ENCODE data around the gene OSBPL7.

OSBPL7 gene

GRCh38 chr17:47857551-47858455 lies 36.2 kb upstream of the OSBPL7 start:
- Histone ChIP-seq H3K79me2 (ENCODE audit: low read length) (no peaks in the 10 kb centered on the region), H2AFZ (ENCODE audit: low read length) (no peak overlapping the region), H3K9me3 (replicated peaks; ENCODE audit: insufficient read depth, low read length) (no peaks in the 10 kb centered on the region), H3K4me3 (ENCODE audit: low read length) (no peak overlapping the region), H3K4me2 (ENCODE audit: low read depth, low read length) (no peak overlapping the region), H4K20me1 (ENCODE audit: insufficient read depth, low read length) (no peaks in the 10 kb centered on the region), H3K4me1 (ENCODE audit: low read length) (no peaks in the 10 kb centered on the region), H3K27ac (ENCODE audit: low read length) (no peak overlapping the region), H3K9ac (ENCODE audit: low read length) (no peak overlapping the region), H3K9me2 (replicated peaks; ENCODE audit: insufficient read depth, low read length) (no peaks in the 10 kb centered on the region), H3K36me3 (replicated peaks; ENCODE audit: insufficient read depth, low read length) (no peaks in the 10 kb centered on the region), H3K27me3 (replicated peaks; ENCODE audit: insufficient read depth, low read length) (peaks cover 87% of the 10 kb centered on the region), H3F3A (ENCODE audit: insufficient read depth, low read length) (no peaks in the 10 kb centered on the region)
- DNase-seq = no peak
- TF ChIP-seq EZH2 (optimal IDR thresholded peaks at IDR 0.05; ENCODE audit: low read depth, low read length) (no peak), CTCF (IDR thresholded peaks at IDR 0.05; ENCODE audit: low read length) (no peak), EZH2phosphoT487 (IDR thresholded peaks at IDR 0.05; ENCODE audit: low read length) (no peak)

GRCh38 chr17:47856830-47857229 lies 35.2 kb upstream of the OSBPL7 start:
- H4K20me1 ChIP-seq (ENCODE audit: insufficient read depth, low read length) = no peaks in the 10 kb centered on the region
- H3K36me3 ChIP-seq (replicated peaks; ENCODE audit: insufficient read depth, low read length) = no peaks in the 10 kb centered on the region
- H3K9me2 ChIP-seq (replicated peaks; ENCODE audit: insufficient read depth, low read length) = no peaks in the 10 kb centered on the region
- DNase-seq = no peak
- no peak overlapping the region for H2AFZ ChIP-seq (ENCODE audit: low read length)
- H3K27me3 ChIP-seq (replicated peaks; ENCODE audit: insufficient read depth, low read length) = peaks cover 92% of the 10 kb centered on the region
- TF ChIP-seq EZH2 (optimal IDR thresholded peaks at IDR 0.05; ENCODE audit: low read depth, low read length) (no peak), CTCF (IDR thresholded peaks at IDR 0.05; ENCODE audit: low read length) (no peak), EZH2phosphoT487 (IDR thresholded peaks at IDR 0.05; ENCODE audit: low read length) (no peak)
- no peak overlapping the region for H3K27ac ChIP-seq (ENCODE audit: low read length)
- H3K4me3 ChIP-seq (ENCODE audit: low read length) = no peak overlapping the region
- H3K9me3 ChIP-seq (replicated peaks; ENCODE audit: insufficient read depth, low read length) = no peaks in the 10 kb centered on the region
- H3K4me2 ChIP-seq (ENCODE audit: low read depth, low read length) = no peak overlapping the region
- H3K4me1 ChIP-seq (ENCODE audit: low read length) = no peaks in the 10 kb centered on the region
- H3K79me2 ChIP-seq (ENCODE audit: low read length) = no peaks in the 10 kb centered on the region
- no peaks in the 10 kb centered on the region for H3F3A ChIP-seq (ENCODE audit: insufficient read depth, low read length)
- H3K9ac ChIP-seq (ENCODE audit: low read length) = no peak overlapping the region

GRCh38 chr17:47855737-47856136 lies 34.1 kb upstream of the OSBPL7 start:
- no peak for DNase-seq
- Histone ChIP-seq H3K4me3 (ENCODE audit: low read length) (no peak overlapping the region), H4K20me1 (ENCODE audit: insufficient read depth, low read length) (no peaks in the 10 kb centered on the region), H3K27me3 (replicated peaks; ENCODE audit: insufficient read depth, low read length) (peaks cover 94% of the 10 kb centered on the region), H3K9me2 (replicated peaks; ENCODE audit: insufficient read depth, low read length) (no peaks in the 10 kb centered on the region), H3K27ac (ENCODE audit: low read length) (no peak overlapping the region), H3K36me3 (replicated peaks; ENCODE audit: insufficient read depth, low read length) (no peaks in the 10 kb centered on the region), H3K4me2 (ENCODE audit: low read depth, low read length) (no peak overlapping the region), H3K9me3 (replicated peaks; ENCODE audit: insufficient read depth, low read length) (no peaks in the 10 kb centered on the region), H3K79me2 (ENCODE audit: low read length) (no peaks in the 10 kb centered on the region), H2AFZ (ENCODE audit: low read length) (no peak overlapping the region), H3K9ac (ENCODE audit: low read length) (no peak overlapping the region), H3F3A (ENCODE audit: insufficient read depth, low read length) (no peaks in the 10 kb centered on the region), H3K4me1 (ENCODE audit: low read length) (no peaks in the 10 kb centered on the region)
- TF ChIP-seq EZH2 (optimal IDR thresholded peaks at IDR 0.05; ENCODE audit: low read depth, low read length) (no peak), CTCF (IDR thresholded peaks at IDR 0.05; ENCODE audit: low read length) (no peak)

Measured in MM.1S (cell line).